HL-60 (cell line): ENCODE results near the gene FAM120A.

ENCODE experiments used
- GABPA ChIP-seq: IDR thresholded peaks from 2 replicates; pipeline ENCODE4 v1.6.1; 2012; ENCODE audit warnings: low read depth
- POLR2AphosphoS5 ChIP-seq: IDR thresholded peaks from 2 replicates; pipeline ENCODE4 v1.6.1; 2012; ENCODE audit warnings: low read depth
- SPI1 ChIP-seq: IDR thresholded peaks from 2 replicates; pipeline ENCODE4 v1.6.1; 2012; ENCODE audit warnings: low read depth, mild to moderate bottlenecking, borderline replicate concordance
- TF ChIP-seq, protein P1 (sequence below): IDR thresholded peaks from one replicate; pipeline ENCODE4 v1.5.1; 2011; ENCODE audit warnings: low read length, control low read depth, inconsistent platforms; ENCODE audit not compliant: insufficient read depth
- TF ChIP-seq, protein P2 (sequence below): IDR thresholded peaks from 2 replicates; pipeline ENCODE4 v1.6.1; 2012; ENCODE audit warnings: low read depth; ENCODE audit not compliant: insufficient replicate concordance

DNA sequence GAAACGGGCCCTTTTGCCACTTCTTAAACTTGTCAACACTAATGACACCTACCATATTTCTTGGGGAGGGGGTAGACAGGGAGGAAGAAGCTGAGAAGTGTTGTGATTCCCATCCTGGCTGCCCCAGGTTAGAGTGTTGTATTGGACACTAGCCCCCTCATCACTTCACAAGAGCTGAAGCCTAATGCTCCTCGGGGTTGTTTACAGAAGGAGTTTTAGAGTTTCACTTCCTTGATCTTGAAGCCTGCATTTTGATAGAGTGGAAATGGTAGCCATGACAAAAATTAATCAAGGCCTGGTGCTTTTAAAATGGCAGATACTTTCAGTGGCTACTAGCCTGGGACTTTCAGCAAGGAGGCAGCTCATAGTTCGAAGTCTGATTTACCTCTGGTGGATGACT lies 12.9 kb downstream of the FAM120A start:
- TF ChIP-seq, protein P1, sequence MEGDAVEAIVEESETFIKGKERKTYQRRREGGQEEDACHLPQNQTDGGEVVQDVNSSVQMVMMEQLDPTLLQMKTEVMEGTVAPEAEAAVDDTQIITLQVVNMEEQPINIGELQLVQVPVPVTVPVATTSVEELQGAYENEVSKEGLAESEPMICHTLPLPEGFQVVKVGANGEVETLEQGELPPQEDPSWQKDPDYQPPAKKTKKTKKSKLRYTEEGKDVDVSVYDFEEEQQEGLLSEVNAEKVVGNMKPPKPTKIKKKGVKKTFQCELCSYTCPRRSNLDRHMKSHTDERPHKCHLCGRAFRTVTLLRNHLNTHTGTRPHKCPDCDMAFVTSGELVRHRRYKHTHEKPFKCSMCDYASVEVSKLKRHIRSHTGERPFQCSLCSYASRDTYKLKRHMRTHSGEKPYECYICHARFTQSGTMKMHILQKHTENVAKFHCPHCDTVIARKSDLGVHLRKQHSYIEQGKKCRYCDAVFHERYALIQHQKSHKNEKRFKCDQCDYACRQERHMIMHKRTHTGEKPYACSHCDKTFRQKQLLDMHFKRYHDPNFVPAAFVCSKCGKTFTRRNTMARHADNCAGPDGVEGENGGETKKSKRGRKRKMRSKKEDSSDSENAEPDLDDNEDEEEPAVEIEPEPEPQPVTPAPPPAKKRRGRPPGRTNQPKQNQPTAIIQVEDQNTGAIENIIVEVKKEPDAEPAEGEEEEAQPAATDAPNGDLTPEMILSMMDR = no peak
- TF ChIP-seq POLR2AphosphoS5 (no peak), GABPA (no peak), SPI1 (no peak)
- TF ChIP-seq, protein P2, sequence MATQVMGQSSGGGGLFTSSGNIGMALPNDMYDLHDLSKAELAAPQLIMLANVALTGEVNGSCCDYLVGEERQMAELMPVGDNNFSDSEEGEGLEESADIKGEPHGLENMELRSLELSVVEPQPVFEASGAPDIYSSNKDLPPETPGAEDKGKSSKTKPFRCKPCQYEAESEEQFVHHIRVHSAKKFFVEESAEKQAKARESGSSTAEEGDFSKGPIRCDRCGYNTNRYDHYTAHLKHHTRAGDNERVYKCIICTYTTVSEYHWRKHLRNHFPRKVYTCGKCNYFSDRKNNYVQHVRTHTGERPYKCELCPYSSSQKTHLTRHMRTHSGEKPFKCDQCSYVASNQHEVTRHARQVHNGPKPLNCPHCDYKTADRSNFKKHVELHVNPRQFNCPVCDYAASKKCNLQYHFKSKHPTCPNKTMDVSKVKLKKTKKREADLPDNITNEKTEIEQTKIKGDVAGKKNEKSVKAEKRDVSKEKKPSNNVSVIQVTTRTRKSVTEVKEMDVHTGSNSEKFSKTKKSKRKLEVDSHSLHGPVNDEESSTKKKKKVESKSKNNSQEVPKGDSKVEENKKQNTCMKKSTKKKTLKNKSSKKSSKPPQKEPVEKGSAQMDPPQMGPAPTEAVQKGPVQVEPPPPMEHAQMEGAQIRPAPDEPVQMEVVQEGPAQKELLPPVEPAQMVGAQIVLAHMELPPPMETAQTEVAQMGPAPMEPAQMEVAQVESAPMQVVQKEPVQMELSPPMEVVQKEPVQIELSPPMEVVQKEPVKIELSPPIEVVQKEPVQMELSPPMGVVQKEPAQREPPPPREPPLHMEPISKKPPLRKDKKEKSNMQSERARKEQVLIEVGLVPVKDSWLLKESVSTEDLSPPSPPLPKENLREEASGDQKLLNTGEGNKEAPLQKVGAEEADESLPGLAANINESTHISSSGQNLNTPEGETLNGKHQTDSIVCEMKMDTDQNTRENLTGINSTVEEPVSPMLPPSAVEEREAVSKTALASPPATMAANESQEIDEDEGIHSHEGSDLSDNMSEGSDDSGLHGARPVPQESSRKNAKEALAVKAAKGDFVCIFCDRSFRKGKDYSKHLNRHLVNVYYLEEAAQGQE = no peak
